Mesenchymal stem cell (in vitro differentiated cells and primary cell): ENCODE data around the gene GCAT.

ENCODE experiments used
- DNase-seq: peaks from one replicate; pipeline ENCODE4 v3.0.0-alpha.2; 2013
- H2AFZ ChIP-seq: one replicate; pipeline ENCODE4 v1.6.1; 2013; ENCODE audit warnings: low read depth, mild to moderate bottlenecking, control low read depth, inconsistent platforms, low read length, moderate library complexity
- H2AK5ac ChIP-seq: 2 replicates; pipeline ENCODE4 v1.6.1; 2013; ENCODE audit warnings: low read length, moderate library complexity, mild to moderate bottlenecking, inconsistent platforms; ENCODE audit not compliant: severe bottlenecking
- H2BK120ac ChIP-seq: one replicate; pipeline ENCODE4 v1.6.1; 2013; ENCODE audit warnings: low read depth, mild to moderate bottlenecking, inconsistent platforms, low read length, moderate library complexity
- H2BK12ac ChIP-seq, 2 experiments: one replicate each; pipeline ENCODE4 v1.6.1; 2013; ENCODE audit warnings: inconsistent platforms in 2 of 2, low read length in 2 of 2, mild to moderate bottlenecking in 2 of 2, moderate library complexity in 2 of 2, control low read depth in 1 of 2
- H2BK15ac ChIP-seq: one replicate; pipeline ENCODE4 v1.6.1; 2013; ENCODE audit warnings: mild to moderate bottlenecking, low read depth, inconsistent platforms; ENCODE audit not compliant: poor library complexity, severe bottlenecking
- H2BK5ac ChIP-seq: 2 replicates; pipeline ENCODE4 v1.6.1; 2013; ENCODE audit warnings: low read depth, mild to moderate bottlenecking, low read length, control low read depth, inconsistent platforms; ENCODE audit not compliant: poor library complexity, severe bottlenecking
- H3K14ac ChIP-seq, 2 experiments: one replicate each; pipeline ENCODE4 v1.6.1; 2013; ENCODE audit warnings: inconsistent platforms in 2 of 2, low read length in 2 of 2, control low read depth in 1 of 2, mild to moderate bottlenecking in 1 of 2, moderate library complexity in 1 of 2
- H3K18ac ChIP-seq, 2 experiments: one replicate each; pipeline ENCODE4 v1.6.1; 2013; ENCODE audit warnings: inconsistent platforms in 2 of 2, low read length in 2 of 2, control low read depth in 1 of 2, low read depth in 1 of 2, mild to moderate bottlenecking in 1 of 2
- H3K23ac ChIP-seq, 2 experiments: one replicate each; pipeline ENCODE4 v1.6.1; 2013; ENCODE audit warnings: inconsistent platforms in 2 of 2, low read length in 2 of 2, mild to moderate bottlenecking in 2 of 2, moderate library complexity in 2 of 2, control low read depth in 1 of 2
- H3K27ac ChIP-seq: 2 replicates; pipeline ENCODE4 v1.5.1; 2013; ENCODE audit warnings: mild to moderate bottlenecking, moderate library complexity, low read length, control low read depth, inconsistent platforms; ENCODE audit not compliant: poor library complexity, severe bottlenecking
- H3K27me3 ChIP-seq, 2 experiments: 2 replicates each; pipeline versions ENCODE4 v1.6.1 to v1.7.0; 2013; ENCODE audit warnings: low read length in 2 of 2, mild to moderate bottlenecking in 2 of 2, moderate library complexity in 2 of 2, control low read depth in 1 of 2, inconsistent platforms in 1 of 2; ENCODE audit not compliant: control insufficient read depth in 1 of 2, insufficient read depth in 1 of 2
- H3K36me3 ChIP-seq, 2 experiments: 2 replicates each; pipeline versions ENCODE4 v1.6.1 to v1.7.0; 2013; ENCODE audit warnings: low read length in 2 of 2, control low read depth in 1 of 2, inconsistent platforms in 1 of 2, low read depth in 1 of 2, mild to moderate bottlenecking in 1 of 2; ENCODE audit not compliant: insufficient read depth in 2 of 2, control insufficient read depth in 1 of 2
- H3K4ac ChIP-seq, 2 experiments: one replicate each; pipeline ENCODE4 v1.6.1; 2013; ENCODE audit warnings: inconsistent platforms in 2 of 2, low read length in 2 of 2, mild to moderate bottlenecking in 2 of 2, moderate library complexity in 2 of 2, control low read depth in 1 of 2, low read depth in 1 of 2
- H3K4me1 ChIP-seq: 2 replicates; pipeline ENCODE4 v1.6.1; 2013; ENCODE audit warnings: low read depth, low read length, control low read depth; ENCODE audit not compliant: control insufficient read depth, insufficient read depth
- H3K4me2 ChIP-seq: 2 replicates; pipeline ENCODE4 v1.6.1; 2013; ENCODE audit warnings: low read length, mild to moderate bottlenecking, inconsistent platforms; ENCODE audit not compliant: poor library complexity, severe bottlenecking
- H3K4me3 ChIP-seq, 2 experiments: 2 replicates each; pipeline versions ENCODE4 v1.5.1 to v1.7.0; 2013; ENCODE audit warnings: low read length in 2 of 2, mild to moderate bottlenecking in 2 of 2, control low read depth in 1 of 2, low read depth in 1 of 2; ENCODE audit not compliant: insufficient read depth in 1 of 2
- H3K79me1 ChIP-seq: replicated peaks from 2 replicates; pipeline ENCODE4 v1.6.1; 2013; ENCODE audit warnings: mild to moderate bottlenecking, control low read depth, low read length, inconsistent platforms; ENCODE audit not compliant: poor library complexity, severe bottlenecking
- H3K9ac ChIP-seq: 2 replicates; pipeline ENCODE4 v1.7.0; 2013; ENCODE audit warnings: mild to moderate bottlenecking, low read length, moderate library complexity
- H3K9me3 ChIP-seq: 2 replicates; pipeline ENCODE4 v1.7.0; 2013; ENCODE audit warnings: mild to moderate bottlenecking, low read length; ENCODE audit not compliant: control insufficient read depth
- H4K8ac ChIP-seq: one replicate; pipeline ENCODE4 v1.6.1; 2013; ENCODE audit warnings: inconsistent platforms, mild to moderate bottlenecking, low read length, moderate library complexity
- H4K91ac ChIP-seq: one replicate; pipeline ENCODE4 v1.6.1; 2013; ENCODE audit warnings: mild to moderate bottlenecking, low read length, inconsistent platforms
- WGBS: methylation state at CpG from one replicate; pipeline ENCODE4 v1.1.7; 2013; ENCODE audit warnings: mixed read lengths; 5-methylcytosine and 5-hydroxymethylcytosine counted together

GCAT gene

DNA sequence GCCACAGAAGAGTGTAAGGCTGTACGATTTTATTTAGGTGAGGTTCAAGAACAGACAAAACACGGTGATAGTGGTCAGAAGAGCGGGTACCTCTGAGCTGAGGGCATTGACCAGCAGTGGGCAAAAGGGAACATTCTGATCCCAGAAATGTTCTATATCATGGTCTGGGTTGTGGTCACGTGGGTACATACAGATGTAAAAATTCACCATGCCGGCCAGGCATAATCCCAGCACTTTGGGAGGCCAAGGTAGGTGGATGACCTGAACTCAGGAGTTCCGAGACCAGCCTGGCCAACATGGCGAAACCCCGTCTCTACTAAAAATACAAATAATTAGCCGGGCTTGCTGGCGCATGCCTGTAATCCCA lies 31.1 kb upstream of the GCAT start:
- 74% methylated on average over 10 of the region's 10 CpGs for WGBS

DNA sequence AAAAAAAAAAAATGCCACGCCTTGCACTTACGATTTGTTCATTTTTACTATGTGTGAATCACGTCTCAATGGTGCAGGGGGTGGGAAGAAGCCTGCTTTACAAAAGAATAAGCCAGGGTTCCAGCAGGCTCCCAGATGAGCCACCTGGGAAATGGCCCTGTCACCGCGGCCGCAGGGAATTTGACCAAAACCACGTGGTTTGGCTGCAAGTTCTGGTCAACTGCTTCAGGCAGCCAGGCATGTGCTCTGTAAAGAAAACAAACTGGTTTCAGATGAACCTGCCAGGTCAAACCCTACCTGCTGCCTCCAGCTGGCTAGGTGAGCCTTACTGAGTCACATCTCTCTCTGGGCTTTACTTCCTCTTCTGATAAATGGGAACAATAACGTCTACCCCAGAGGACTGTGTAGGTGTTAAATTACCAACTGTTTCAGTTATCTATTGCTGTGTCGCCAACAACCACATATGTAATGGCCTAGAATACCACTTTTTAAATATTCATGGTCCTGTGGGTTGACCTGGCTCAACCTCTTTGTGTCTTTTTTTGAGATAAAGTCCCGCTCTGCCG lies 30.5 kb upstream of the GCAT start:
- Histone ChIP-seq H2BK120ac (no peak overlapping the region), H3K14ac (no peak overlapping the region), H3K27ac (no peak overlapping the region), H3K18ac (no peak overlapping the region), H3K27me3 (no peaks in the 10 kb centered on the region), H3K4me1 (peaks cover 13% of the 10 kb centered on the region), H3K9me3 (no peaks in the 10 kb centered on the region), H2AFZ (no peak overlapping the region), H3K36me3 (peaks cover 34 to 40% of the 10 kb centered on the region in 2 experiments), H3K4me3 (no peak overlapping the region), H4K8ac (no peak overlapping the region), H2BK12ac (peak overlapping the region in 1 of 2 experiments; percentile 17), H2BK5ac (no peak overlapping the region), H3K79me1 (no peaks in the 10 kb centered on the region), H2BK15ac (no peak overlapping the region), H3K4ac (no peak overlapping the region), H3K9ac (no peak overlapping the region), H4K91ac (no peak overlapping the region), H3K23ac (no peak overlapping the region), H3K4me2 (no peak overlapping the region), H2AK5ac (no peak overlapping the region)
- 48% methylated on average over 10 of the region's 11 CpGs for WGBS
- DNase-seq, result peak; percentile 77

More for the DNA sequence above, 31.1 kb upstream of the GCAT start:
- no peak overlapping the region for H4K91ac ChIP-seq
- peak overlapping the region; percentile 53 for H3K9ac ChIP-seq
- no peak for DNase-seq
- H2BK120ac ChIP-seq, result no peak overlapping the region
- H3K14ac ChIP-seq, result no peak overlapping the region
- no peak overlapping the region for H2BK15ac ChIP-seq
- no peak overlapping the region for H2AK5ac ChIP-seq
- H3K36me3 ChIP-seq, result peaks cover 40 to 46% of the 10 kb centered on the region in 2 experiments
- no peak overlapping the region for H4K8ac ChIP-seq
- H3K4me2 ChIP-seq, result no peak overlapping the region
- H2AFZ ChIP-seq, result no peak overlapping the region
- no peaks in the 10 kb centered on the region for H3K9me3 ChIP-seq
- no peak overlapping the region for H2BK12ac ChIP-seq
- H3K27ac ChIP-seq, result no peak overlapping the region
- H2BK5ac ChIP-seq, result no peak overlapping the region
- no peaks in the 10 kb centered on the region for H3K27me3 ChIP-seq
- H3K4me1 ChIP-seq, result peaks cover 11% of the 10 kb centered on the region
- no peak overlapping the region for H3K23ac ChIP-seq
- no peak overlapping the region for H3K4me3 ChIP-seq
- H3K4ac ChIP-seq, result no peak overlapping the region
- no peak overlapping the region for H3K18ac ChIP-seq
- no peaks in the 10 kb centered on the region for H3K79me1 ChIP-seq

DNA sequence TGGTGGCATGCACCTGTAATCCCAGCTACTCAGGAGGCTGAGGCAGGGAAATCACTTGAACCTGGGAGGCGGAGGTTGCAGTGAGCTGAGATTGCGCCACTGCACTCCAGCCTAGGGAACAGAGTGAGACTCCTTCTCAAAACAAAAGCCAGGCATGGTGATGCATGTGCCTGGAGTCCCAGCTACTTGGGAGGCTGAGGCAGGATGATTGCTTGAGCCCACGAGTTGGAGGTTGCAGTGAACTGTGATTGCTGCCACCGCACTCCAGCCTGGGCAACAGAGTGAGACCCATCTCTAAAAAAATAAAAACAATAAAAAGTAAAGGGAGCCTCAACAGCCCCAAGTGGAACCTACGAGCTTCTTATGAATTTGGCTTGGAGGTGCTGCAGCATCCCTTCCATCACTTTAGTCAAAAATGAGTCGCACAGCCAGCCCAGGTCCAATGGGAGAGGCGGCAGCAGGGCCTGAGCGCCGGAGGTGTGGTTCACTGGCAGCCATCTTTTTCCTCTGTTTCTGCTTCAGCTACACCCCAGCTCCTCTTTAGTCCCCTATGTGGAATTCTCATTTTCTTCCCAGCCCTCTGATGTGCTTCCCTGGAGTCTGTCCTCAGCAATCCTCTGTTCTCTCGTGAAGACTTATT lies 29.2 kb upstream of the GCAT start:
- no peak overlapping the region for H2BK5ac ChIP-seq
- no peak overlapping the region for H3K18ac ChIP-seq
- no peak overlapping the region for H2BK120ac ChIP-seq
- H2BK15ac ChIP-seq, result no peak overlapping the region
- no peak overlapping the region for H2BK12ac ChIP-seq
- H3K14ac ChIP-seq, result no peak overlapping the region
- no peak overlapping the region for H3K4ac ChIP-seq
- H4K91ac ChIP-seq, result no peak overlapping the region
- DNase-seq, result no peak
- 93% methylated on average over 10 of the region's 10 CpGs for WGBS
- H3K36me3 ChIP-seq, result peaks cover 22 to 27% of the 10 kb centered on the region in 2 experiments
- H4K8ac ChIP-seq, result no peak overlapping the region
- H3K27ac ChIP-seq, result no peak overlapping the region
- H3K9ac ChIP-seq, result no peak overlapping the region
- H2AFZ ChIP-seq, result no peak overlapping the region
- H3K4me2 ChIP-seq, result no peak overlapping the region
- peaks cover 0 to under 1% of the 10 kb centered on the region in 2 experiments for H3K27me3 ChIP-seq
- H2AK5ac ChIP-seq, result no peak overlapping the region
- no peaks in the 10 kb centered on the region for H3K79me1 ChIP-seq
- H3K4me1 ChIP-seq, result peaks cover 15% of the 10 kb centered on the region
- no peak overlapping the region for H3K23ac ChIP-seq
- no peak overlapping the region for H3K4me3 ChIP-seq
- H3K9me3 ChIP-seq, result no peaks in the 10 kb centered on the region

- peak overlapping the region; percentile 55 for H4K8ac ChIP-seq
- WGBS, result 84% methylated on average over 13 of the region's 13 CpGs
- H2BK5ac ChIP-seq, result no peak overlapping the region
Measured at GRCh38 chr22:37781434-37782059, 26.2 kb upstream of the GCAT start.

More at GRCh38 chr22:37781434-37782059, 26.2 kb upstream of the GCAT start:
- no peak overlapping the region for H3K14ac ChIP-seq
- H2BK120ac ChIP-seq, result no peak overlapping the region
- H3K23ac ChIP-seq, result no peak overlapping the region
- peaks cover 12% of the 10 kb centered on the region for H3K4me1 ChIP-seq
- H3K18ac ChIP-seq, result peak overlapping the region in 1 of 2 experiments; percentile 16
- no peak overlapping the region for H3K27ac ChIP-seq
- H2BK12ac ChIP-seq, result peak overlapping the region in 1 of 2 experiments; percentile 51
- H2AFZ ChIP-seq, result no peak overlapping the region
- no peak overlapping the region for H3K9ac ChIP-seq
- no peak overlapping the region for H2AK5ac ChIP-seq
- H3K4me3 ChIP-seq, result no peak overlapping the region
- H4K91ac ChIP-seq, result peak overlapping the region; percentile 1
- no peak overlapping the region for H2BK15ac ChIP-seq
- H3K36me3 ChIP-seq, result no peaks in the 10 kb centered on the region
- H3K9me3 ChIP-seq, result no peaks in the 10 kb centered on the region
- H3K79me1 ChIP-seq, result no peaks in the 10 kb centered on the region
- no peak for DNase-seq
- H3K4me2 ChIP-seq, result no peak overlapping the region
- H3K27me3 ChIP-seq, result peaks cover 0 to 9% of the 10 kb centered on the region in 2 experiments
- H3K4ac ChIP-seq, result no peak overlapping the region
